Right atrium auricular region (tissue), 2 donors: ENCODE results near the gene RAB11FIP4. TPM values are rescaled to one million over a fixed set of nuclear protein-coding genes. Genes with fewer than 3 reads are reported as not detected.

ENCODE experiments used
- DNase-seq: peaks from one replicate; pipeline ENCODE4 v3.0.0-alpha.2; 2019; ENCODE audit warnings: low spot score
- H3K27ac ChIP-seq, 2 donors: fragments of 200-600 bp; sonication (generic); 1 replicate in 1 of 2; 2 replicates in 1 of 2; pipeline ENCODE4 v1.5.1; 2016 to 2019
- H3K27me3 ChIP-seq, 2 donors: fragments of 200-600 bp; sonication (generic); one replicate each; pipeline versions ENCODE4 v1.5.1 to v1.6.0; 2017 to 2019
- H3K36me3 ChIP-seq: fragments of 200-600 bp; sonication (generic); one replicate; pipeline ENCODE4 v1.5.1; 2016
- H3K4me1 ChIP-seq, 2 donors: fragments of 200-600 bp; sonication (generic); one replicate each; pipeline versions ENCODE4 v1.5.1 to v1.6.0; 2017 to 2019
- H3K4me3 ChIP-seq, 2 donors: fragments of 200-600 bp; sonication (generic); 1 replicate in 1 of 2; 2 replicates in 1 of 2; pipeline ENCODE4 v1.5.1; 2017 to 2019; ENCODE audit warnings: mild to moderate bottlenecking in 1 of 2, moderate library complexity in 1 of 2
- H3K9me3 ChIP-seq, 2 donors: fragments of 200-600 bp; sonication (generic); one replicate each; pipeline ENCODE4 v1.5.1; 2019
- total RNA-seq, 2 donors: library from RNA; depleted of rRNA; stranded (reverse); fragments of >200 nt; gene quantifications; one replicate each; pipeline ENCODE4 v1.1.0, GENCODE V29; 2016
- TF ChIP-seq, protein P1 (sequence below), 2 donors: fragments of 200-600 bp; sonication (generic); IDR thresholded peaks; one replicate each; pipeline ENCODE4 v1.5.1; 2019; ENCODE audit warnings: antibody characterized with exemption in 2 of 2

RAB11FIP4 gene
- total RNA-seq, 2 donors from 2014 or later, result 4.4 to 7.2 TPM

- no peak overlapping the region for H3K4me3 ChIP-seq
- TF ChIP-seq, protein P1, sequence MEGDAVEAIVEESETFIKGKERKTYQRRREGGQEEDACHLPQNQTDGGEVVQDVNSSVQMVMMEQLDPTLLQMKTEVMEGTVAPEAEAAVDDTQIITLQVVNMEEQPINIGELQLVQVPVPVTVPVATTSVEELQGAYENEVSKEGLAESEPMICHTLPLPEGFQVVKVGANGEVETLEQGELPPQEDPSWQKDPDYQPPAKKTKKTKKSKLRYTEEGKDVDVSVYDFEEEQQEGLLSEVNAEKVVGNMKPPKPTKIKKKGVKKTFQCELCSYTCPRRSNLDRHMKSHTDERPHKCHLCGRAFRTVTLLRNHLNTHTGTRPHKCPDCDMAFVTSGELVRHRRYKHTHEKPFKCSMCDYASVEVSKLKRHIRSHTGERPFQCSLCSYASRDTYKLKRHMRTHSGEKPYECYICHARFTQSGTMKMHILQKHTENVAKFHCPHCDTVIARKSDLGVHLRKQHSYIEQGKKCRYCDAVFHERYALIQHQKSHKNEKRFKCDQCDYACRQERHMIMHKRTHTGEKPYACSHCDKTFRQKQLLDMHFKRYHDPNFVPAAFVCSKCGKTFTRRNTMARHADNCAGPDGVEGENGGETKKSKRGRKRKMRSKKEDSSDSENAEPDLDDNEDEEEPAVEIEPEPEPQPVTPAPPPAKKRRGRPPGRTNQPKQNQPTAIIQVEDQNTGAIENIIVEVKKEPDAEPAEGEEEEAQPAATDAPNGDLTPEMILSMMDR (IDR thresholded peaks at IDR 0.05), result no peak
- H3K36me3 ChIP-seq, result no peaks in the 10 kb centered on the region
- peaks cover 0 to 17% of the 10 kb centered on the region in 2 donors for H3K4me1 ChIP-seq
- H3K9me3 ChIP-seq, result no peaks in the 10 kb centered on the region
- no peaks in the 10 kb centered on the region for H3K27me3 ChIP-seq
- DNase-seq, result no peak
- no peak overlapping the region for H3K27ac ChIP-seq
Observed at GRCh38 chr17:31415640-31416502, 24.4 kb downstream of the RAB11FIP4 start.

DNA sequence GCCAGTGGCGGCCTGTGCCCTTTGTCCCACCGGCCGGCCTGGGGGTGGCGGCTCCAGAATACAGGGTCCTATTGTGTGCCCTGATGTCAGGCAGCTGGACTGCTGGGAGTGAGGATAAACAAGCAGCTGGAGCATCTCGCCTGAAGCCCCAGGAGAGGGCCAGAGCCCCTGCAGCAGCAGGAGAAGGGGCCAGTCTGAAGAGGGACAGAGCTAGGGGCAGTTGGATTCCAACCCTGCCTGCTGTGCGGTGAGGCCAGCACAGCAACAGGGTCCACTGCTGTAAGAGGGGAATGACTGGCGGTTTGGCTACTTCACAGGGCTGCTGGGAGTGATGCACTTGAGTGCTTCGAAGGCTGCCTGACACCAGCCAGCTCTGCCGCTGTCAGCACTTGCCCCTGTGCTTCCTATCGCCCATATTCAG, 25.0 kb downstream of the RAB11FIP4 start:
- no peak overlapping the region for H3K4me3 ChIP-seq
- no peak overlapping the region for H3K27ac ChIP-seq
- H3K4me1 ChIP-seq, result peaks cover 0 to 17% of the 10 kb centered on the region in 2 donors
- TF ChIP-seq, protein P1 (IDR thresholded peaks at IDR 0.05), result no peak
- H3K36me3 ChIP-seq, result no peaks in the 10 kb centered on the region
- no peaks in the 10 kb centered on the region for H3K9me3 ChIP-seq
- no peak for DNase-seq
- H3K27me3 ChIP-seq, result no peaks in the 10 kb centered on the region

DNA sequence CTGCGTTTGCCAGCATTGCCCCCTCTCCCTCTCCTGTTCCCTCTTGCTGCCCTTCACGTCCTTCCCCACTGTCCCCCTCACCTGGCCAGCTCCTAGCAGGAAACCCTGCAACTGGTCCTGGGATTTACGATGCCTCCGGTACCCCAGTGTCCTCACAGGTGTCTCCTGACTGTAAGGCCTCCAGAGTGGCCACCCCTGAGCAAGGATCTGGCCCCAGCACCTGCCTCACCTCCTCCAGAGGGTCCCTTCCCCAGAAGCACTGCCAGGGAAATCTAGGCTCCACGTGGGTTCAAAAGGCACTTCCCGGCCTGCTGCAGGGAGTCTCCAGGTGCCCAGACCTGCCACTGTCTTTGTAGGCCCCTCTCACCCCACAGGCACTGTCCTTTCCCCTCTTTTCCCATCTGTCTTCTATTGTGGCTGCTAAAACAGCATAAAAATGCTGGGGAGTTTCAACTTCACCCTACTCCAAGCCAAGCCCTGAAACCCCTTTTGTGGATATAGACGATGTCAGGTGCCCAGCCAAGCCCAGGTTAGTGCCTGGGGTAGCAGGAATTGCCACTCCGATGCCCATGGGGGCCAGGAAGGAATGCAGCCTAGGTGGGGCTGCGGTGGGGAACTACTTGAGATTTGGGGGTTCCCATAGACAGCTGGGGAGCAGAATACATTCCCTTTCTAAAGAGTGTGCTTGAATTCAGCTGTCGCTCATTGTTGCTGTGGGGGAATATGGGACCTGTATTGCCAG, 25.7 kb downstream of the RAB11FIP4 start:
- Histone ChIP-seq H3K27ac (no peak overlapping the region), H3K36me3 (no peaks in the 10 kb centered on the region), H3K4me1 (peaks cover 0 to 17% of the 10 kb centered on the region in 2 donors), H3K4me3 (no peak overlapping the region), H3K9me3 (peaks cover 0 to 4% of the 10 kb centered on the region in 2 donors), H3K27me3 (no peaks in the 10 kb centered on the region)
- TF ChIP-seq, protein P1 (IDR thresholded peaks at IDR 0.05), result no peak
- no peak for DNase-seq

GRCh38 chr17:31418773-31419350, 27.4 kb downstream of the RAB11FIP4 start:
- Histone ChIP-seq H3K4me1 (peaks cover 0 to 12% of the 10 kb centered on the region in 2 donors), H3K27me3 (no peaks in the 10 kb centered on the region), H3K36me3 (no peaks in the 10 kb centered on the region), H3K4me3 (no peak overlapping the region), H3K9me3 (peaks cover 0 to 10% of the 10 kb centered on the region in 2 donors), H3K27ac (no peak overlapping the region)
- no peak for DNase-seq
- TF ChIP-seq, protein P1 (IDR thresholded peaks at IDR 0.05), result no peak

GRCh38 chr17:31422443-31422842, 31.0 kb downstream of the RAB11FIP4 start:
- H3K27ac ChIP-seq, result no peak overlapping the region
- no peak overlapping the region for H3K4me3 ChIP-seq
- DNase-seq, result no peak
- no peaks in the 10 kb centered on the region for H3K27me3 ChIP-seq
- peaks cover 0 to 13% of the 10 kb centered on the region in 2 donors for H3K4me1 ChIP-seq
- H3K9me3 ChIP-seq, result peaks cover 0 to 10% of the 10 kb centered on the region in 2 donors
- TF ChIP-seq, protein P1 (IDR thresholded peaks at IDR 0.05), result no peak
- H3K36me3 ChIP-seq, result no peaks in the 10 kb centered on the region
